Activated naive CD8-positive, alpha-beta T cell treated with anti-CD3 and anti-CD28 coated beads for 36 hours (primary cell): ENCODE measurements around the gene MPPED2. TPM values are rescaled to one million over a fixed set of nuclear protein-coding genes. Genes with fewer than 3 reads are reported as not detected.

ENCODE experiments used
- DNase-seq: peaks from one replicate; pipeline ENCODE4 v3.0.0; 2021
- H3K27ac Mint-ChIP-seq: one replicate; pipeline ENCODE4 v1.8.0; 2022; ENCODE audit warnings: mild to moderate bottlenecking, moderate library complexity, mixed read lengths
- H3K27me3 Mint-ChIP-seq: one replicate; pipeline ENCODE4 v1.8.0; 2022; ENCODE audit warnings: mild to moderate bottlenecking, mixed read lengths
- H3K36me3 Mint-ChIP-seq: one replicate; pipeline ENCODE4 v1.8.0; 2021; ENCODE audit warnings: mild to moderate bottlenecking, mixed read lengths
- H3K4me1 Mint-ChIP-seq: one replicate; pipeline ENCODE4 v1.8.0; 2021; ENCODE audit warnings: mixed read lengths
- H3K4me3 Mint-ChIP-seq: one replicate; pipeline ENCODE4 v1.8.0; 2022; ENCODE audit warnings: mild to moderate bottlenecking, moderate library complexity, mixed read lengths
- H3K9me3 Mint-ChIP-seq: one replicate; pipeline ENCODE4 v1.8.0; 2022; ENCODE audit warnings: mixed read lengths
- total RNA-seq, 2 experiments: library from RNA; stranded (reverse); gene quantifications; one replicate each; pipeline ENCODE4 v1.2.3, GENCODE V29; 2021

The MPPED2 gene
- total RNA-seq, 2 experiments from 2014 or later: 0.19 to 0.62 TPM

DNA sequence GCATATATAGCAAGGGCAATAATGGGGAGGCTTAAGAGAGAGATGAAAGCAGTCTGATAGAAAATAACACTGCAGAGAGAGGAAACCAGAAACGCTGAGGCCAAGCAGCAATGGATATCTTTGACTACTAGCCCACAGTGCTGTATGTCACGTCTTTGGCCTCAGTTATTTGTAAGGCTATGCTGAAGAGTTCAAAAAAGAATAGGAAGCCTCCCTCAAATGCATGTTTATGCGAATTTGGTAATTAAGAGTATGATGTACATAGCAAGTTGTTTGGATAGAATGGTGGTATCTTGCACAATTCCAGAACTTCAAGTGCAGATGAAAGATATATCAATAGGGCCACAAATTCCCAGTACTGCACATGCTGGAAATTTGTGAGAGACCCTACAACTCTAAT is 89.2 kb downstream of the MPPED2 start:
- H3K27ac Mint-ChIP-seq: no peak overlapping the region
- H3K36me3 Mint-ChIP-seq: no peaks in the 10 kb centered on the region
- H3K9me3 Mint-ChIP-seq: no peaks in the 10 kb centered on the region
- H3K4me1 Mint-ChIP-seq: no peaks in the 10 kb centered on the region
- no peak for DNase-seq
- peaks cover 15% of the 10 kb centered on the region for H3K27me3 Mint-ChIP-seq
- no peak overlapping the region for H3K4me3 Mint-ChIP-seq

- Mint-ChIP-seq H3K4me1 (no peaks in the 10 kb centered on the region), H3K4me3 (no peak overlapping the region), H3K27ac (no peak overlapping the region), H3K27me3 (peaks cover 9% of the 10 kb centered on the region), H3K9me3 (no peaks in the 10 kb centered on the region), H3K36me3 (no peaks in the 10 kb centered on the region)
- DNase-seq: no peak
Measured at GRCh38 chr11:30495437-30495836, 90.7 kb downstream of the MPPED2 start.

DNA sequence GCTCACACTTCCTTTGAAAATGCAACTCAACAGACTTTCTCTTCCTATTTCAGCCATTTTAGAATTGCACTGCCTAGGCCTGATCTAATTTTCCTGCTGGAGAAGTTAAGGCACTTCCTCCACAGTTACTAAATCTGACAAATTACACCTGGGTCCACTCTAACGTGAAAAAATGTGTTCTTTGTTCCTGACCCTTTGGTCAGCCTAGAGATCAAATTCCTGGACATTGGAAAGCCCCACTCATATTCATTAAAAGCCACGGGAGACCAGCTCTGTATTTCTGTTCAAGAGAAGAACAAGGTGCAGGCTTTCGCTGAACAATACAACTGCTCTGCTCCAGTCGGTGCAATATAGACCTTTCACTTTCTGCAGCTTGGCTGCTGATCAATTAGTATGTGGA is 96.6 kb downstream of the MPPED2 start:
- Mint-ChIP-seq H3K27me3 (peaks cover 7% of the 10 kb centered on the region), H3K27ac (no peak overlapping the region), H3K4me3 (no peak overlapping the region), H3K4me1 (no peaks in the 10 kb centered on the region), H3K9me3 (no peaks in the 10 kb centered on the region), H3K36me3 (no peaks in the 10 kb centered on the region)
- no peak for DNase-seq

DNA sequence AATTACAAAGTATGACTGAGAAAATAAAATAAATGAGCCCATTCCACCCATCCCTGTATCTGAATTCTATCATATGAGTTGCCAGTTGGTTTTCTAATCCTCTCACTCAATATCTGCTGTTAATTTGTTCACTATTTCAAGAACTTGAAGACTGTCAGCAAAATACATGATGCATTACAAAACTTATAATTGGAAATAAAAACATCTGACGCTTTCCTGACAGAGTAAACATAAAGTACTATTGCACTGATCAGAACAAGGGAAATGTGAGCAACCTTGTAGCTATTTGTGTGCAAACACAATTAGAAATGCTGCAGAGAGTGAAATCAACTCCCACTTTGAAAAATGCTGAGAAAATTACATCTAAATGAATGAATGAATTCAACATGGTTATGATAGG is 97.1 kb downstream of the MPPED2 start:
- peaks cover 7% of the 10 kb centered on the region for H3K27me3 Mint-ChIP-seq
- H3K4me1 Mint-ChIP-seq: no peaks in the 10 kb centered on the region
- no peaks in the 10 kb centered on the region for H3K36me3 Mint-ChIP-seq
- no peak overlapping the region for H3K4me3 Mint-ChIP-seq
- no peak overlapping the region for H3K27ac Mint-ChIP-seq
- H3K9me3 Mint-ChIP-seq: no peaks in the 10 kb centered on the region
- no peak for DNase-seq

- Mint-ChIP-seq H3K4me3 (no peak overlapping the region), H3K36me3 (no peaks in the 10 kb centered on the region), H3K27me3 (peaks cover 7% of the 10 kb centered on the region), H3K4me1 (no peaks in the 10 kb centered on the region), H3K9me3 (no peaks in the 10 kb centered on the region), H3K27ac (no peak overlapping the region)
- DNase-seq: no peak
Measured at GRCh38 chr11:30488304-30488998, 97.7 kb downstream of the MPPED2 start.

- Mint-ChIP-seq H3K4me3 (no peak overlapping the region), H3K9me3 (no peaks in the 10 kb centered on the region), H3K4me1 (no peaks in the 10 kb centered on the region), H3K27ac (no peak overlapping the region), H3K27me3 (peaks cover 3% of the 10 kb centered on the region), H3K36me3 (no peaks in the 10 kb centered on the region)
- no peak for DNase-seq
Measured at GRCh38 chr11:30487200-30487898, 98.8 kb downstream of the MPPED2 start.

DNA sequence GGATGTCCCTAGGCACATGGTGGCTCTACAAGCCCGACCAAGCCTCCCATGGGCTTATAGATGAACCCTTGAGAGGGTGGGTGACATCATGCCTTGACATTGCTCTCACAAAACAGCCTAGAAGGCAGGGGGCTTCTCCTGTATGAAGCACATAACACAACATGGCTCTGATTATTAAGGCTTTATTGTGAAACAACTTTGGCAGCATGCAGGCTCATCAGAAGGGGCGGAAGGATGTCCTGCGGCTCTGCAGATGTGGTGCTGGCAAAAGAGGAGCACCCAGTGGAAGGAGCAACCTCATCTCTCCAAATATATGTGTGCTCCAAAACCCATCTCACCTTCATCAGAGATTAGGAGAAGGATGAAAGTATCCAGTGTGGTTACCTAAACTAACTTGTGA is 100.4 kb downstream of the MPPED2 start:
- Mint-ChIP-seq H3K4me1 (no peaks in the 10 kb centered on the region), H3K4me3 (no peak overlapping the region), H3K27me3 (peaks cover 8% of the 10 kb centered on the region), H3K9me3 (no peaks in the 10 kb centered on the region), H3K27ac (no peak overlapping the region), H3K36me3 (no peaks in the 10 kb centered on the region)
- DNase-seq: no peak

DNA sequence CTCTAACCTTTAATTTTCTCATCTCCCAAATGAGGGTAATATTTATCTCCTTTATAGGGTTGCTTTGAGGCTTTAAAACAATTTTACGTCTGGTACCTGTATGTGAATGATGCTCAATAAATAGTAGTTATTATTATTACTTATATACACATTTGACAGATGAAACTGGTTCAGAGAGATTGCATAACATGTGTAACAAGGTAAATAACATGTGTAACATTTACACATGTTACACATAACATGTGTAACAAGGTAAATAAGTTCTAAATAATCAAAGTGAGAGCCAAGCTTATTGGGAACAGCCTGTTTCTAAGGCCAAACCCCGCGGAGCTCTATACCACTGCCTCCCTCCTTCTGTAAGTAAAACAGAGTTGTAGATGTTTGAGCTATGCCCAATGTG is 100.9 kb downstream of the MPPED2 start:
- H3K9me3 Mint-ChIP-seq: no peaks in the 10 kb centered on the region
- DNase-seq: no peak
- no peak overlapping the region for H3K27ac Mint-ChIP-seq
- peaks cover 8% of the 10 kb centered on the region for H3K27me3 Mint-ChIP-seq
- H3K4me1 Mint-ChIP-seq: no peaks in the 10 kb centered on the region
- H3K4me3 Mint-ChIP-seq: no peak overlapping the region
- H3K36me3 Mint-ChIP-seq: no peaks in the 10 kb centered on the region

DNA sequence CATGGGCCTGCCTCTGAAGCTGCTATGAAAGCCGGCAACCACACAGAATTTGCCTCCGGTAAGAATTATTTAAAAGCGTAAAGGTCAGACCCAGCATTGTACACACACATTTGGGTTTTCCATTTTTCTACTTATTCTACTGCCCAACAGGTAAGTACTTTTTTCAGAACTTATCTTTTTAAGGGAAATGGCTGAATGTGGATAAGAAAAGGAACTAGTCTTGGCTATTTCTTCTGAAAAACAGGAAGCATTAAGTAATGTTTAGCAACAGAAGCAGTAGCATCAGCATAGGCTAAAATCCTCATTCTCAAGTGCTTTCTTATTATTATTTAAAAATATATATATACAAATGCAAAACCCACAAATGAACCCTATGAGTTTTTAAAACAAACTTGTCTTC is 103.1 kb downstream of the MPPED2 start:
- Mint-ChIP-seq H3K27me3 (peaks cover 11% of the 10 kb centered on the region), H3K27ac (no peak overlapping the region), H3K36me3 (no peaks in the 10 kb centered on the region)

GRCh38 chr11:30481796-30482195 is 104.4 kb downstream of the MPPED2 start:
- Mint-ChIP-seq H3K4me1 (no peaks in the 10 kb centered on the region), H3K27me3 (peaks cover 13% of the 10 kb centered on the region), H3K9me3 (no peaks in the 10 kb centered on the region), H3K27ac (no peak overlapping the region), H3K4me3 (no peak overlapping the region), H3K36me3 (no peaks in the 10 kb centered on the region)
- no peak for DNase-seq

More for the DNA sequence above, 103.1 kb downstream of the MPPED2 start:
- no peak for DNase-seq
- Mint-ChIP-seq H3K9me3 (no peaks in the 10 kb centered on the region), H3K4me1 (no peaks in the 10 kb centered on the region), H3K4me3 (no peak overlapping the region)

GRCh38 chr11:30481330-30481729 is 104.8 kb downstream of the MPPED2 start:
- DNase-seq: no peak
- H3K27me3 Mint-ChIP-seq: peaks cover 13% of the 10 kb centered on the region
- no peak overlapping the region for H3K27ac Mint-ChIP-seq
- H3K4me1 Mint-ChIP-seq: no peaks in the 10 kb centered on the region
- no peaks in the 10 kb centered on the region for H3K36me3 Mint-ChIP-seq
- H3K9me3 Mint-ChIP-seq: no peaks in the 10 kb centered on the region
- H3K4me3 Mint-ChIP-seq: no peak overlapping the region

GRCh38 chr11:30479899-30480298 is 106.3 kb downstream of the MPPED2 start:
- Mint-ChIP-seq H3K27ac (no peak overlapping the region), H3K9me3 (no peaks in the 10 kb centered on the region), H3K4me3 (no peak overlapping the region), H3K36me3 (no peaks in the 10 kb centered on the region), H3K4me1 (no peaks in the 10 kb centered on the region), H3K27me3 (peaks cover 13% of the 10 kb centered on the region)
- DNase-seq: no peak

GRCh38 chr11:30478923-30479322 is 107.2 kb downstream of the MPPED2 start:
- Mint-ChIP-seq H3K27me3 (peaks cover 17% of the 10 kb centered on the region), H3K4me1 (no peaks in the 10 kb centered on the region), H3K36me3 (no peaks in the 10 kb centered on the region), H3K9me3 (no peaks in the 10 kb centered on the region), H3K4me3 (no peak overlapping the region), H3K27ac (no peak overlapping the region)
- DNase-seq: no peak

- H3K36me3 Mint-ChIP-seq: no peaks in the 10 kb centered on the region
Measured at GRCh38 chr11:30477061-30477460, 109.1 kb downstream of the MPPED2 start.

DNA sequence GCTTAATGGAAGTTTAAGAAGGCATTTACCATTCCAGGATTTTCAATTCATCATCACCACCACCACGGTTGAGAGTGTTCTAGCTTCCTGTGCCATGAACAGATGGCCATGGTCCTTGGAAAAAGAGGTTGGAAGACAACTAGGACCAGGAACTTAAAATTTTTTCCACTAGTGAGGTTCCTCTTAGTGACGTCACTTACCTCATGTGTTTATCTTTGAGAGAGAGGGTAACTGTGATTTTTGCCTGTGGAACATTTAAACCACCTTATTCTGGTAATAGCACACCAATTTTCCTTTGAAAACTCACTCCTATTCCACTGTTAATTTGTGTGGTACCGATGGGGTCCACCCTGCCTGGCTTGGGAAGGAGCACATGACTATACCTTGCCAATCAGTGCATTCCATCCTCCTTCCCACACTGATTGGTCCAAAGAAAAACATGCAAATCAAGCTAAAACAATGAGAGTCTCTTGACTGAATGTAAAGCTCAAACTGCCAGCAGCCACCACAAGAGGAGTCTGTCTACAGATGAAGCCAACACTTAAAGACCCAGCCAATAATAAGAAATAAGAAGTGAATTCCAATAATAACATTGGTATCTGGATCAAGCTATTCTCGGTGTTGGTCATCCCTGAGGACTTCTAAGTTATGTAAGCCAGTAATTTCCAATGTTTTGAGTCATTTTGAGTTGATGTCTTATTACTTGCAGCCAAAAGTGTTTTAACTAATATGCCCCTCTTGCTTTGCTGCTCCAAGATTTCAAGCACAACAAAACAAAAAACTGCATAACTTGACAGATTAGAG is 111.8 kb downstream of the MPPED2 start:
- DNase-seq: no peak

More at GRCh38 chr11:30477061-30477460, 109.1 kb downstream of the MPPED2 start:
- no peaks in the 10 kb centered on the region for H3K4me1 Mint-ChIP-seq
- no peak for DNase-seq
- peaks cover 17% of the 10 kb centered on the region for H3K27me3 Mint-ChIP-seq
- H3K9me3 Mint-ChIP-seq: no peaks in the 10 kb centered on the region
- no peak overlapping the region for H3K27ac Mint-ChIP-seq
- no peak overlapping the region for H3K4me3 Mint-ChIP-seq

More for the DNA sequence above, 111.8 kb downstream of the MPPED2 start:
- no peaks in the 10 kb centered on the region for H3K9me3 Mint-ChIP-seq
- H3K4me3 Mint-ChIP-seq: no peak overlapping the region
- no peaks in the 10 kb centered on the region for H3K4me1 Mint-ChIP-seq
- no peaks in the 10 kb centered on the region for H3K36me3 Mint-ChIP-seq
- no peak overlapping the region for H3K27ac Mint-ChIP-seq
- H3K27me3 Mint-ChIP-seq: peaks cover 13% of the 10 kb centered on the region
